Muscle of back (tissue), 11 donors: ENCODE results near the gene RAB40C. TPM values are rescaled to one million over a fixed set of nuclear protein-coding genes. Genes with fewer than 3 reads are reported as not detected.

ENCODE experiments used
- DNase-seq, 3 donors: peaks; one replicate each; pipeline versions ENCODE4 v3.0.0 to v3.0.0-alpha.2; 2013
- polyA plus RNA-seq, 10 donors: library from polyadenylated mRNA; unstranded; fragments of 120-200 nt; gene quantifications; one replicate each; pipeline ENCODE4 v1.2.1, GENCODE V29; 2013; ENCODE audit not compliant: insufficient read length in 10 of 10

The RAB40C gene
- polyA plus RNA-seq, 10 donors, result 8.9 to 15.7 (median 10.8) TPM

DNA sequence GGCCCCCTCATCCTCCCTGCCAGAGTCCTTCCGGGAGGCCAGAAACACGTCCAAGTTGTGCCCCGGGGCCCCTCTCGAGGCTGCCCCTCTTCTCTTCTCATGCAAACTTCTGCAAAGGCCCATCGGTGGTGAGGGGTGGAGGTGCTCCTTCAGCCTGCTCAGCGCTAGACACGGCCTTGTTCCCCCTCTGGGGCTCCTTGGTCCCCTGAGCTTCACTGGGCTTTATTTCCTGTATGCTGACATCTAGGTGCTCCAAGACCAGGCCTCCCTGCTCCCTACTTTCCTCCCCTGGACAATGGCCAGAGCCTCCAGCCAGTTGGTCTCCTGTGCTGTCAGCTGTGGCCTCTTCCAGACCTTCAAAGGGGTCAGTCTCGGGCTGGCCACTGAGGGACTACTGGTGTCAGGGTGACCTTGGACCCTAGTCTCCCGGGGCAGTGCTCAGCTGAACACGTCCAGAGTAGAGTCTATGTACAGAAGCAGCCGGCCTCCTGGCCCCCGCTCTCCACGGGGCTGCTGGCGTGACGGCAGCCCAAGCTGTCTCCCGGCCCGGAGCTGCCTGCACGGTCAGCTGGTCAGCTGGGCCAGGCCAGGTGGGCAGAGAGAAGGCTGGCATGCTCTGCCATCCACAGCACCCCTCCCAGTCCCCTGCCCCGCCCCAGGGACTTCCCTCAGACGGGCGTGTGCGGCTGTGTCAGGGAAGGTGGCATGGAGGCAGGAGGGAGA is 31.4 kb upstream of the RAB40C start:
- no peak for DNase-seq

DNA sequence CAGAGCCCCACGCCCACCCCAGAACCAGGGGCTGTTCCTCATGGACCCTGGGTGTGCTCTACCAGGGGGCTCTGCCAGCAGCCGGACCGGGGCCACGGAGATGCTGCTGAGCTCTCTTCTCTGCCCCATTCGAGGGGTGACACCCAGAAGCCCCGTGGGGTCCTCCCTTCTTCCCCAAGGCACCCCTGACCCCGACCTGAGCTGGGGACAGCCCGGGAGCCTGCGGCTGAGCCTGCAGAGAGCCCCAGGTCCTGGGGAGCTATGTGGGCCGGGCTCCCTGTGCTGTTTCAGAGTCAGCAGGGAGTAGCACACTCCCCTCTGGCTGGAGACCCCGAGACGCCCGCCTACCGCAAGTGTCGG is 30.9 kb upstream of the RAB40C start:
- no peak for DNase-seq

DNA sequence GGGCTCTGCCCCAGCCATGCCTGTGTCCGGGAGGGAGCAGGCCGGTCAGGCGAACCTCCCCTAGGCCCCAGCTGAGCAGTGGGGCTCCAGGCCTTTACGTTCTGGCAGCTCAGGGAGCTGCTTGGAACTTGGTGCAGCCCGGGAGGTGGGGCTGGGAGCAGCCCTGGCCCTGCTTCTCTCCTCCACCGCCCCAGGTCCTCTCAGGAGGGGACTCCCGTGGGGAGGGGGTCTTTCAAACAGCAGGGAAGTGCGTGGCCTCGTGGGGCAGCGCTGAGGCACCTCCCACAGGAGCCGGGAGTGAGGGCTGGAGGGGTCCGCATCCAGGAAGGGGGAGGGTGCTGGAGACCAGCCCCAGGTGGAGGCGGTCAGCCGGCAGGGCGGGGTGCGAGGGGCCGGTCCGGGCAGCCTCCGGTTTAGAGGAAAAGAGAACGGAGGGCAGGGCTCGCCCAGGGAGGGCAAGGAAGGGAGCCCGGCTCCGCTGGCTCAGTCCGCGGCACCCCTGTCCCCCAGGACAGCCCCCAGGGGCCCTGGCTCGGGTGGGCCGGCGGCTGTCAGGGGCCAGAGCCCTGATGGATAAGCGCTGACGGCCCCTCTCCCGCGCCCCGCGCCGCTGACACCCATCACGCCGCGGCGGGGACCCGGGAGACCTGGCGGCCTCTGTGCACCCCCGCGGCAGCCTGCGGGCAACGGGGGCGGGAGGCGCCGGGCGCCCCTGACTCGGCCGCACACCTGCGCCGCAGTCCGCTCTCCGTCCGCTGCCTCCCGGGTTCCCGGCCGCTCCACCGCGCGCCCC is 30.3 kb upstream of the RAB40C start:
- DNase-seq, result no peak

DNA sequence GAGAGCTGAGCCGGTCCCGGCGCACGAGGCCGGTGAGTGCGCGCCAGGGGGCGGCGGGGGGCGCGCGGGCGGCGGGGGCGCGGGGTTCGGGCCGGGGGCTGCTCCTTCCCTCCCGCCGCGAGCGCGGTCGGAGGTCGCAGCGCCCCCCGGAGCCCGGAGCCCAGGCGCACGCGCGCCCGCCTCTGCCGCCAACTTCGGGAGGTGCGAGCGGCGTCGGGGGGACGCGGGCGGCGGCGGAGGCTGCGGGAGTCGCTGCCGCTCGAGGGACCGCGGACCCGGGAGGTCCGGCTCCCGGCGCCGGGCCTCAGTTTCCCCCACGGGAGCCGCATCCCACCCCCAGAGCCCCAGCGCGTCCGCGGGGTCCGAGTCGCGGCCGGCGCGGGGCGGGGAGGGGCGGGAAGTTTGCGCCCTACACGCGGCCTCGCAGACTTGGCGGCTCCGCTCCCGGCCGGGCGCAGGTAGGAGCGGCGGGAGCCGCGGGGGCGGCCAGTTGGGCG is 29.6 kb upstream of the RAB40C start, which contains the start of gene PRR35:
Gene PRR35 (plus strand): TSS at position 191 of the 497 bp plus-strand sequence. CDS start 2,901 bp downstream, outside the sequence.
- no peak for DNase-seq

DNA sequence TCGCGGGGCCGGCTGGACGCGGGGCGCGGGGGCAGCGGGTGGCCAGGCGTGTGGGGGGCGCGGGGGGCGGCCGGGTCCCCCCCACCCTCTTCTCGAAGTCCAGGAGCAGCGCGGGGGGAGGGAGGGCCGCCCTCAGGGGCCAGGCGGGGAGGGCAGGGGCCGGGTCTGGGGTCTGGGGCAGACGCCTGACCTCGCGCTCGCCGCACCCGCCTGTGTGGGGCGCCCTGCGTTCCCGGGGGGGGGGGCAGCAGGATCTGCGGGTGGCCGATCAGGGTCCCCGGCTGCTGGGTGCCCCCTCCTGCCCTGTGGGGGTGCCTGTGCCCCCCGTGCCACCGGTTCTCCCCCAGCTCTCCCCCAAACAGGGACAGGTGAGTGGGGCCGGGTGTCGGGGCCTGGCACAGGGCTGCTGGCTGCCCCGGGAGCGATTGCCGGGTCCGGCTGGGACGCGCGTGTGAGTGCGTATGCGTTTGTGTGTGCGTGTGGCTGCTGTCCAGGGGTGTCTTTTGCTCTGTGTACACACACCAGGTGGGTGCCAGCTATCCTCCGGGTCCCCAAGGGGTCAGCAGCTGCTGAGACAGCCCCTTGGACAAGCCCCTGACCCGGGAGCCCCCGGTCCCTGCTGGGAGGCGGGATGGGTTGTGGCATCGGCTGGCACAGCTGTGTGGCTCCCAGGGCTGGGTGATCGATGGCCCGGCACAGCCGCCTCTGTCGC is 29.0 kb upstream of the RAB40C start:
- no peak for DNase-seq

DNA sequence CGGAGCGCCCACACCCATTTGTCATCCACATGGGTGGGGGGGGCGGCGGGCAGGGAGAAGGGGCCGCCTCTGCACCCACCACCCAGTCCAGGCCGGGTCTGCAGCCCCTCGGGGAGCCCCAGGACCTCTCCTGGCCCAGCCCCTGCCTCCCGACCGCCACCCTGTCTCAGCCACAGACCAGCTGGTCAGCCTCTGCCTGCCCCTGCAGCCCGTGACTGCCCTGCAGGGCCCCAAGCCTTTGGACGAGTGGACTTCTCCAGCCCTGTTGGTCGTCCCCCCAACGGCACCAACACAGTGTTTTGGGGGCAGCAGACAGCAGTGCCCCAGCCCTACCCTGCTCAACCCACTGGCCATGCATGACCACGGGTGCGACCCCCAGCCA is 28.5 kb upstream of the RAB40C start:
- no peak for DNase-seq

DNA sequence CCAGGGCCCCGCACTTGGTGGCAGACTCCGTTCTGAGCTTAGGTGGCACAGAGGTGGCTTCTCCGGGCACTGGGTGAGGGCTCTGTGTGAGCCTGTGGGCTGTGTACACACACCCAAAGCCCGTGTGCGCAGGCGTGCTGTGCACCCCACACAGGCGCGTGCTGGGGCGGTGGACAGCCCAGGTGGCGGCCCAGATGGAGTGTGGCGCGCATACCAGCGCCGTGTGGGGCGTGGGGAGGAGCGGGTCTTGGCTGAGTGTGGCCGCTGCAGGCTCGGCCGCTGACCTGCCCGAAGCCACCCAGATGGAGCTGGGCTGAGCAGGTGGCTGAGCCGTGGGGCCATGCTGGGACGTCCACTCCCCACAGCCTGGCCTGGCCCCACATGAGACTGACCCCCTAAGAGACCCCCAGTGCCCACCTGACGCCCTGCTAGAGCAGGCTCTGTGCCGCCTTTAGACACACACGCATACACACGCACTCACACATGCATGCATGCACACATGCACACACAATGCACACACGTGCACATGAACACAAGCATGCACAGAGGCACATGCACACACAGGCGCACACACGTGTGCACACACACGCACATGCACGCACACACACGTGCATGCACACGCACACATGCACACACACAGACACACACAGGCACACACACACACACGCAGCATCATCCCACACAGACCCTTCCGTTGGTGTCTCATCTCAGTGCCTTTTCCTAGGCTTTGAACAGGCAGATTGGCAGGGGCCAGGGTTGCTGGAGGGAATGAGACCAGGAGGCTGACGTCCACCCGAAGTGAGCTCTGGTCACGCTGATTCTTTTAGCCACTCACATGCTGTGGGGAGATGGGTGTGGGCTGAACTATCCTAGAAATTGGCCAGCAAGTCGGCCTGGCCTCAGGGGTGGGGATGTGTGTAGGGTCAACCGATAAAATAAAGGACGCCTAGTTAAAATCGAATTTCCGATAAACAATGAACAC is 27.6 kb upstream of the RAB40C start:
- no peak for DNase-seq

DNA sequence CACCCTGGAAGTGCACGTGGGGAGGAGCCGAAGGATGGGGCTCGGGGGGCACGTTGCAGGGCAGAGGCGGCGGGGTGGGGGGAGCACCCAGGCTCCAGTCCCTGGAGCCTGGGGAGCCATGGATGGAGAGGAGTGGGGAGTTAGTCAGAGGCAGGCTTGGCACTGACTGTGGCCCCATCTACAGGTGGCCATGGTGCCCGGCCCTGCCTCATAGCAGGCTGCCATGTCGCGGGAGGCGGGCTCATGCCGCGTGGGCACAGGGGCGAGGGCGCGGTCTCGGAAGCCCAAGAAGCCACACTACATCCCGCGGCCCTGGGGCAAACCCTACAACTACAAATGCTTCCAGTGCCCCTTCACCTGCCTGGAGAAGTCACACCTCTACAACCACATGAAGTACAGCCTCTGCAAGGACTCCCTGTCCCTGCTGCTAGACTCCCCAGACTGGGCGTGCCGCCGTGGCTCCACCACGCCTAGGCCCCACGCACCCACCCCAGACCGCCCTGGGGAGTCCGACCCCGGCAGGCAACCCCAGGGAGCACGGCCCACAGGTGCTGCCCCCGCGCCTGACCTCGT is 26.7 kb upstream of the RAB40C start:
- DNase-seq, result no peak

DNA sequence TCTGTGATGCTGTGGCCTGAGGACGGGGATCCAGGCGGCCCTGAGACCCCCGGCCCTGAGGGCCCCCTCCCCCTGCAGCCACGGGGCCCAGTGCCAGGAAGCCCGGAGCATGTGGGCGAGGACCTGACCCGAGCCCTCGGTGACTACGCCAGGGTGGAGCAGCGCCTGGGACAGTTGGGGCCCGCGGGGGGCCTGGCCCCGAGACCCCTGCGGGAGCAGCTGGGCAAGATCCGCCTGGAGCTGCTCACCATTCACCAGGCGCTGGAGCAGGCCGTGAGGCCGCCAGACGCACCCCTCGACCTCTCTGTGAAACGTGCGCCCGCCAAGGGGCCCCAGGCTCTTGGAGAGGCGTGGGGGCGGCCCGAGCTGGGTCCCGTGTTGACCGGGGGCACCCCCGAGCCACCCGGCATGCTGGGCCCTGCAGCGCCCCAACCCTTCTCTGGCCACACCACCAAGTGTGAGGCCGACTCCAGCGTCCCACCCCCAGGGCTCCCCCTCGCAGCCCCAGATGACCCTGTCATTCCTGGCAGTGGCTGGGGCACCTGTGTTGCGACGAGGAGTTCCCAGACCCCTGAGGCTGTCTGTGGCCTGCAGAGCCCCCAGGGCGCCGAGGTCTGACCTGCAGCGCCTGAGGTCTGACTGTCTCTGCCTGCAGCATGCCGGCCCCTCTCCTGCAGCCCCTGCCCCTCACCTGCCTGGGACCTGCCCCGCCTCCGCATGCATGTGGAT is 25.0 kb upstream of the RAB40C start:
- DNase-seq, result no peak

DNA sequence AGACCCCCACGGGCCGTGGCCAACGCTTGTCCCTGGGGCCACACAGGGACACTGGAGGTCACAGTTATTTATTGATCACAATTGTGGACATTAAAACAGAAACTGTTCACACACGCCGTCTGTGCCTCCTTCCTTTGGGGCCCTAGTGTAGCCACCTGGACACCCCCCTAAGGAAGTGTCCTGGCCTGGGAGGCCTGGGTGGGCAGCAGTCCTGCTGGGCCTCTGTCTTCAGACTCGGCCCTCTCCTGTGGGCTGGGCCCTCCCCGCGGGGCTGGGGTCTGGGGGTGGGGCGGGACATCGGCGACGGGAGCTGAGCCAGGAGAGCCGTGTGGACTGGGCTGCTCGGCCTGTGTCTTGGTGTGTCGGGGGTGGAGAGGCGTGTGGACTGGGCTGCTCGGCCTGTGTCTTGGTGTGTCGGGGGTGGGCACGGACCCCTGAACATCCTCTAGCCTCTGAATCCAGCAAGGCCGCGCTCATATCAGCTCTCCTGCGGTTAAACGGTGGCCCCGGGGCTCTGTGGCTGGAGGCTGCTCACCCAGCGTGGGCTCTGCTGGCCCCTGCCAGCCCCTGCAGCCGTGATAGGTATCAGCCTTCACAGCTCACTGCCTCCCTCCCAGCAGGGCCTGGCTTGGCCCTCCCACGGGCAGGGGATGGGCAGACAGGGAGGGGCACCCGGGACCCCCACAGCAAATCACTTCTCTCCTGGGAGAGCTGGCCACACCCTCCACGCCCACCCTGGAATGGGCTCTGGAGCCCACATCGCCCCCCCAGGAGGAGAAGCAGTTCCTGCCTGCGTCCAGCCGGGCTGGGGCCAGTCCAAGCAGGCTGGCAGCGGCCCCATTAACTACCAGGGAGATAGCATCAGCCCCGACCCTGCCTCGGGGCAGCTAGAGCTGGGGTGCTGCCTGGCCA is 24.2 kb upstream of the RAB40C start:
- no peak for DNase-seq

DNA sequence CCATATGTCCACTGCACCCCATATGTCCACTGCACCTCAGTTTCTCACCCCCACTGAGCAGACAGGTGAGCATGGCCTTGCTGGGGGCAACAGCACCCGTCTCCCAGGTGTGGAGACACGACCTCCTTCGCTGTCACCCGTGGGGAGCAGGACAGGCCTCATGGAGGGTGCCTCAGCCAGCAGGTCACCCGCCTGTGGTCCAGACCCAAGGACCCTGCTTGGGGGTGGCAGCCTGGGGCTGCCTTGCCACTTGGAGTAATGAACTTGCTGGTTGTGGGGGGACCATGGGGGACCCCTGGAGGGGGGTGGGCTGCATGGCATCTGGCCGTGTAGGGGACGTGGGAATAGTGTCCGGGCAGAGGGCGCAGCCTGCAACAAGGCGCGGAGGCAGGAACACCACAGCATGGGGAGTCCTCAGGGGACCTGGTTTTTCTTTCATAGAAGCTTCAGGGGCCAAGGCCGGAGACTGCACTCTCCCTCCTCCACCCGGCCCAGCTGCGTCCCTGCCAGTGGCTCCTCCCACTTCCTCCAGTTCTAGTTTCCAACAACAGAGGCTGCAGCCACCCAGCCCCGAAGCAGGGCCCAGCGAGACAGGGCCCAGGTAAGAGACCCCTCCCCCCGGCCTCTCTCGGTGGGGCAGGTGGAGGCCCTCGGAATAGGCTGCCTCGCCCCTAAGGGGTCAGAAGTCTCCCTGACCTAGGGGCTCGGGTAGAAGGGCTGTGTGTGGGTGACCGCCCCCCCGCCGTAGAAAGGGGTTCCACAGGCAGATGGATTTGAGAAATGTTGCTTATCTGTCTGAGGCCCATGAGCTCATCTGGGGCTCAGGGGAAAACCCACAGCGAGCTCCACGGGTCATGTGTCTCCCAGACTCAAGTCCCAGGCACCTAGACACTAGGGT is 23.1 kb upstream of the RAB40C start, which contains the start of gene NHLRC4:
Gene NHLRC4 (plus strand): TSS at position 531 of the 898 bp plus-strand sequence. CDS start 1,043 bp downstream, outside the sequence.
- DNase-seq, result peak; percentile 54 to 91 (median 75)

DNA sequence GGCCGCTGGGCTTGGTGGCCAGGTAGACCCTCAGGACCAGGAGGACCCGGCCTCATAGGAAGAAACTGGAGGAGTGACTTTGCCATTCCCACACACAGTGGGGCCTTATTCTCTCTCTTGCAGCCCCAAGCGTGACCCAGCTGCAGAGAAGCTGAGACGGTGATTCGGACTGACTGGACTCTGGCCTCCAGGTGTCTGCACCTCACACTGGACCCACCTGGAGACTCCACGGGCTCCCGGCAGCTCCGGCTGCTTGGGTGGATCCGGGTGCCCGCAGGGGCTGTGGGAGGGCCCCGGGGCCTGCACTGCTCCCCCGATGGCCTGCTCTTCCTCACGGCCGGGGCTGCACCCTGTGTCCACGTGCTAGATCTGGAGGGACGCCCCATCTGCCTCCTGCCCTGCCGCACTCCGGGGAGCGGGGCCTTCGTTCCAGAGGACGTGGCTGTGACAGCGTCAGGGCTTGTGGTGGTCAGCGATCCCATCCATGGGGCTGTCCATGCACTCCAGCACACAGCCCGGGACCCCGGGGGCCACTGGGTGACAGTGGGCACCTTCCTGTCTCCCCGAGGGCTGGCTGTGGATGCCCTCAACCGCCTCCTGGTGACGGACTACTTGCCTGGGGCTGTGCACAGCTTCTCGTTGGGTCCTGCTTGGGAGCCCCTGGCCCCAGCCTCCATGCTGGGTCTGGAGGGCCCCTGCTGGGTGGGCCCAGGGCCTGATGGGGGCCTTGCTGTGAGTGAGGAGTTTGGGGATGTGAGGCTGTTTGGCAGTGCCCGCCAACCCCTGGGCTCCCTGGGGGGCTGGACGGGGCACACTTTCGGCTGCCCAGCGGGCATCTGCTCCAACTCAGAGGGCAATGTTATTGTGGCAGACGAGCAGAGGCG is 22.3 kb upstream of the RAB40C start:
- DNase-seq, result no peak

DNA sequence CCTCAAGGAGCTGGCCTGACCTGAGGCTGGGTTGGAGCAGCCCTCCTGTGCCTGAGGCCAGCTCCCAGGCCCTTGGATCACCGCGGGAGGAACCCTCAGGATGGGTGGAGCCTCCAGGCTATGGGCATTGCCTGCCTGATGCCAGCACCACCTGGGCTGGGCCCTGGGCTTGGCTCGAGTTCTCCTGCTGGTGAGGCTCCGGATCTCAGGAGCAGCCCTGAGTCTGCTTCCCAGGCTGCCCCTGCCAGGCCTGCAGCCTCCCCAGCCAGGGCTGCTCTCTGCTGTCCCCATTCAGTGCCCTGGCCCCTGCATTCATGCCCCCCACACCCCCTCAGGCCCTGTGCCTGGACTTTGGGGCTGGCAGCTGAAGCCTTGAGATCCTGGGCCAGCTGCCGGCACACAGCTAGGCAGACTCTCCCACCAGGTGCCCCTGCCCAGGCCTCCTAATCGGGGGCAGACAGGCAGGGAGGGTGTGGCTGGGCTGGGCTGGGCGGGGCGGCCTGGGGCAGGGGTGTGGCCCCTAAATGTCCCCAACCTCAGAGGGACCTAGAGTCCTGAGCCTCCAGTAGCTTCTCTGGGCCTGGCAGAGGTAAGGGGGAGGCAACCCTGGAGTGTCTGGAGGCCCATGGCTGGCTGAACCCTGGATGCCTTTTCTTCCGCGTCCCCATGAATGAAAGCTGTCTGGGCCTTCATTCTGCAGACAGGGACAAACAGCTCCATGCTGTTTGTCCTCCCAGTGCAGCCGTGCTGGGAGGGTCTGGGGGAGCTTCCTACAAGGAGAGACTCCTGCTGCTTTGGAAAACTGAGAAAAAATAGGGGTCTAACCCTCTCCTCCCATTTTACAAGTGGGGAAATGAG is 21.2 kb upstream of the RAB40C start:
- no peak for DNase-seq

DNA sequence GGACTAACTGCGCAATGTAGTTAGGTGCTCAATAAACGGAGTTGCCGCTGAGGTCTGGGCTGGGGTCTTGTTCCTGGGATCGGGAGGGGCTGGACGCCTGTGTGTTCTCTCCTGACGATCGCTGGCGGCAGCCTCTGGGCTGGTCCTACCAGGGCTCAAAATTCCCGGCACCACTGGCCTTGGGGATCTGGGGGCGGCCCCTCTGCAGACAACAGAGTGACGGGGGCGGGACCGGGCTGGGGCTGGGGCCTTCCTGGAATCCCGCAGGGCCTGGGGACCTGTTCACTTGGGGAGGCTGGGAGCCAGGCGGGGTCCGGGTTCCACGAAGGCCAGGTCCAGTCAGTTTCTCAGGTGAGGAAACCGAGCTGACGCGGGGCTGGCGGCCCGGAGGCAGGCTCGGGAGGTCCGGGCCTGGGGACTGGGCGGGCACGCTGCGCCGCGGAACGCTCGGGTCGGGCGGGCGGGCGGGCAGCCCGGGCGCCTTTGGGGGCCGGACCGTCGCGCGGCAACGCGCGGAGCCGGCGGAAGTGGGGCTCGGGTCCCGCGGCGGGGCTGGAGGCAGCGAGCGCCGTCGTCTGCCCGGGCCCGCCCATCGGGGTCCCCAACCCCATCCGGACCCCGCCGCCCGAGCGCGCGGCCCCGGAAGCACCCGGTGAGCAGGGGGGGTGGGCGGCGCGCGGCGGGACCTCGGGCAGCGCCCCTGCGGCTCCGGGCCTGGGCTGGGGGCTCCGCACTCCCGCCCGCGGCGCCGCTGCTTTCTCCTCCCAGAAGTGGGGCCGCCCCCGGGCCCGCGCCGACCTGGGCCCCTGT is 20.2 kb upstream of the RAB40C start, which contains the start of gene PIGQ:
Gene PIGQ (plus strand): TSS at position 524 of the 810 bp plus-strand sequence. CDS start 4,107 bp downstream, outside the sequence.
- peak; percentile 38 to 92 (median 67) for DNase-seq
